COR-L47 (cell line): Measurements from ENCODE around the gene CFAP54.
A peak's percentile ranks its signal among the peaks of the same experiment; 100 is the strongest.
"Not testable (repeated sequence)": the region's sequence is repeated elsewhere in the genome, so short reads cannot be mapped to it uniquely, and the experiment has no call there.

Experiments
- DNase-seq: peaks from one replicate; lab custom pipeline; 2025; lab: John Stamatoyannopoulos, UW

The CFAP54 gene

DNA sequence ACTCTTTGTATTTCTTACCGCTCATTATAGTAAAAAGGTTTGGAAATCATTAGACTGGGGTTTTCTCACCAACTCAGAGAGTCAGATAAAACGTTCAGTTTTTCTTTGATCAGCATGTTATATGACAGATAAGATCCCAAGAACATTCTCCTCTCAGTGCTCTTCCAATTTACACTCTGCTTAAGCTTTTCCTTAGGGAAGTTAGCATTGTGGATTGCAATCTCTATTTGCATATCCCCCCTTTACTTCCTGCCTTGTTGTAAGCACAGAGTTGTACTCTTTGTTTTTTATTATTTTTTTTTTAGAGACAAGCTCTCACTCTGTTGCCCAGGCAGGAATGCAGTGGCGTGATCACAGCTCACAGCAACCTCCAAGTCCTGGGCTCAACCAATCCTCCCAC is 11.4 kb upstream of the CFAP54 start:
- no peak for DNase-seq

DNA sequence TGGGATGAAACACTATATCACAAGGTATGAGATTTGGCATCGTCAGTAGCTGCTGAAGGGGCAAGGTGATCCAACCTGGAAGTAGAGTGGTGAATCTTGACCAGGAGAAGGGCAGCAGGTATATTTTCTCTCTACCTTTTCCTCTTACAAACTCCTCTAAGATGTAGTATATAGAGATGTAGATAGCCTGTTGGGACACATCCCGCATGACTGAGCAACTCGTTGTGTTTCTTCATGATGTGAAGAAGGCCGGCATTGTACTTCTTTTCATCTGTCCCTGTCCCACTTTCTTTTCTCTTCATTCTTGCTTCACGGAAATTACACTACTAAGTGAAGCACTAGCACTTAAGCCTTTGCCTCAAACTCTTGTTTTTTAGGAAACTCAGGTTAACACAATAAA is 7.3 kb upstream of the CFAP54 start:
- no peak for DNase-seq

DNA sequence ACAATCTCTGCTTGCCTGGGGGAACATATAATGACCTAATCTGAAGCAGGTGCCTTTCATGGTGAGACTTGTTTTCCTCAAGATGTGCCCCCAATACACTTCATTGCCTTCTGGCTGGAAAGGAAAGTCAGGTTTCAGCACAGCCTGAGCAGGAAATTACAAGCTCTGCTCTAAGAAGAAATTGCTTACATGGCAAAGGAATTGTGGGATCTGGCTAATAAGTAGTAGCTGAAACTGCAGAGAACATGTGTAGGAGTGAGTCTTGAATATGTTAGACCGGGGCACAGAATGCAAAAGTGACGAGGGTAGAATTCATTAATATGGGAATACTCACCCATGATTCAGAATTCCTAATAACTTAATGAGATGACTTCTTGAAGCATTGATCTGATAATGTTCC is 6.3 kb upstream of the CFAP54 start:
- DNase-seq = no peak

DNA sequence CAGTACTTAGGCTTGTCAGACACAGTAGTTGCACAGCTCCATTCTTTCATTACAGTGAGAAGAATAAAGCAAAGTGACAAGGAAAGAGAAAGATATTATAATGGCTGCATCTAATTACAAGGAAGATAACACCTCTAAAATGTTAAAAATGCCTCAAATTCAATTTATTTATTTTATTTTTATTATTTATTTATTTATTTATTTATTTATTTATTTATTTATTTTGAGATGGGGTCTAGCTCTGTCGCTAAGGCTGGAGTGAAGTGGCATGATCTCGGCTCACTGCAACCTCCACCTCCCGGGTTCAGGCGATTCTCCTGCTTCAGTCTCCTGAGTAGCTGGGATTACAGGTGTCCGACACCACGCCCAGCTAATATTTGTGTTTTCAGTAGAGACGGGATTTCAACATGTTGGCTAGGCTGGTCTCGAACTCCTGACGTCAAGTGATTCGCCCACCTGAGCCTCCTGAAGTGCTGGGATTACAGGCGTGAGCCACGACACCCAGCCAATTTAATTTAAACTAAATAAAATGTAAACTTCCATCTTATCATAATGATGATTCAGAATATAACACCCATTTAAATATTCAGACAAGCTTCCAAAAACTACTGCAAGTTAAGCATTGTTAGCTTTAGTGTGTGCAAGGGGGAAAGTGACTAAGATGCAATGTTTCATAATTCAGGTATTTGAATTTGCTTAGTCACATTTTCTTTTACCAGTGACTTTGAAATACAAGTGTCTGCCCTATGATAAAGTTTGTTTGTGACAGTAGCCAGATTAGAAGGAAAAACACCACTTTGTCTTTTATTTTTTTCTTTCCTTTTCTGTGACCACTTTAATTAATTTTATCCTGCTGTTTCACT is 2.4 kb upstream of the CFAP54 start:
- no peak for DNase-seq

DNA sequence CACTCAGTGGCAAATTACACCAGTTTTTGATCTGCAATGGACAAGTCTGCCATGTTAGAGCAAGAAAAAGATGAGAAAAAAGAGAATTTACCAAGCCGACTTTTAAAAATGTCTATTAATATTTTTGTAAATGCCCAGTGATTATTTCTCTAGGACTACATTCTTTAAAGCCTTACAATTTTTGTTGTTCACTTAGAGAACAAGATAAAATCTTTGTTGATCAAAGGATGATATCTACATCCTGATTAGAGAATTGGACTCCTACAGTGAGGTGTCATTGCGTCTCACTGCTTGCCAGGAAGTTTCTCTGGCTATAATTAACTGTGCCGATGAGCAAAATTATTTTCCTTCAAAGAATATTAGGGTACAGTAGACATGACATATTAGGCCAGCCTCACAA is 1.7 kb upstream of the CFAP54 start:
- DNase-seq = no peak

DNA sequence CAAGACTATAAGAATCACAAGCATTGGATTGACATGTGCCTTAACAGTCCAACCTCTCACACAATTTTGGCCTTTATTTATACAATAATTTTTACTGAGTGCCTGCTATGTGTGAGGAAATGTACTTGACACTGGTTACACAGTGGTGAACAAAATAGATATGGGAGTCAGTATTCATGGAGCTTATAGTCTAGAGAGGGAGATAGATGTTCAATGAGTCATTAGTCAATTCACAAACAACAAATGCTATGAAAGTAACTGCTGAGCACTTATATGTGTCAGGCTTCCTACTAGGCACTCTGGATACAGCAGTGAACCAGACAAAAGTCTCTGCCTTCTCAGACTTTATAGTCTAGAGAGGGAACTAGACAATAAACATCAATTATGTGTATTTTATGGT is 3.7 kb downstream of the CFAP54 start:
- no peak for DNase-seq

DNA sequence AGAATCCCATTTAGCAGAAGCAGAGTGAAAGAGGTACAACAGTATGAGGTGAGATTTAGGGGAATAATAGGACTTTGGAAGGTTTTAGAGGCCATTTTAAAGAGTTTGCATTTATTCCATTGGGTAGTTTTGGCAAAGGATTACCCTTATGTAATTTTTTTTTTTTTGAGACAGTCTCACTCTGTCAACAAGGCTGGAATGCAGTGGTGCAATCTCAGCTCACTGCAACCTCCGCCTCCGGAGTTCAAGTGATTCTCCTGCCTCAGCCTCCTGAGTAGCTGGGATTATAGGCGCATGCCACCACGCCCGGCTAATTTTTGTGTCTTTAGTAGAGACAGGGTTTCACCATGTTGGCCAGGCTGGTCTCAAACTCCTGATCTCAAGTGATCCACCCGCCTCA is 4.8 kb downstream of the CFAP54 start:
- not testable (repeated sequence) for DNase-seq

DNA sequence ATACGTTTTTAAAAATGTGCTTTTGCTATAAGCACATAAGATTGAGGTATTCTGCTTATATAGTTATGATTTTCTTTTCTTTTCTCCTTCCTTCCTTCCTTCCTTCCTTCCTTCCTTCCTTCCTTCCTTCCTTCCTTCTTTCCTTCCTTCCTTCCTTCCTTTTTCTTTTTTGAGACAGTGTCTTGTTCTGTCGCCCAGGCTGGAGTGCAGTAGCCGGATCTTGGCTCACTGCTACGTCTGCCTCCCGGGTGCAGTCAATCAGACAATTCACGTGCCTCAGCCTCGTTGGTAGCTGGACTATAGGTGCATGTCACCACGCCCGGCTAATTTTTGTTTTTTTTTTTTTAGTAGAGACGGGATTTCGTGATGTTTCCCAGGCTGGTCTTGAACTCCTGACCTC is 5.8 kb downstream of the CFAP54 start:
- DNase-seq = no peak

DNA sequence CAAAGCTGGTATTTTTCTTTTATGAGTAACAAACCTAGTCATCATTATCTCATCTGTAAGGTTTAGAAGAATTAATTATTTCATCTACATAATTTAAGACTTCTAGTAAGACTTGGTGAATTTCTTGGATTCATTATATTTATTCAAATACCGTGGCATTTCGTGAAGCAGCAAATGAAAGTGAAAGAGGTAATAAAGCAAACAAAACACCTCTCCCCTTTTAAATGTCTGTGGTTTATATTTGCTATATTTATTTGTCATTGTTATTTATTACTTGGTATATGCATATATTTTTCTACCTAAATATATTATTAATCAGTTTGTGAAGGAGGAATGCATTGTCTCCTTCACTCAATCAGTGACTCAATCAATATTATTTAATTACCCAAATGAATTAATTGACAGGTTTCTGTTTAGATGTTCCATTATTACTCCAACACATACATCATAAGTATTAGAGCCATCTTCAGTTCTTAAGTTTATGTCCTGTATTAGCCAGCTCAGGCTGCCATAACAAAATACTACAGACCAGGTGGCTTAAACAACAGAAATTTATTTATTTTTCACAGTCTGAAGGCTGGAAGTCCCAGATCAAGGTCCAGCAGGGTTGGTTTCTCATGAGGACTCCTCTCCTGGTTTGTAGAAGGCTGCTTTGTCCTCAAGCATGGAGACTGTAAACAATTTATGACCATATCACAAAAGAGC is 6.6 kb downstream of the CFAP54 start:
- DNase-seq = no peak

DNA sequence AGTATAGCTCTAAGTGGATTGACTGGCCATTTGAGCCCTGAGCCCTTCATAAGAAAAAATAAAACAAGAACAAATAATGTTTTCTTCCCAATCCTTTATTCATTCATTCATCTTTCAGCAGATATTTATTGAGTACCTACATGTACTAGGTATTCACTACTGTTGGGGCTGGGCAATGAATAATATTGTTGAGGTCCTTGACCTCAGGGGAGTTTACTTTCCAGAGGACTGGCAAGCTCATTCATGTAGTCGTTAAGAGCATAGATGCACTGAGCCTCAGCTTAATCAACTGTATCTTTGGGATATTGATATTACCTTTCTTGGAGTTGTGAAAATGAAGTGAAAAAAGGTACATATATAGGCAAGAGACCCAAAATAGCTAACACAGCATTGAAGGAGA is 7.6 kb downstream of the CFAP54 start:
- no peak for DNase-seq

DNA sequence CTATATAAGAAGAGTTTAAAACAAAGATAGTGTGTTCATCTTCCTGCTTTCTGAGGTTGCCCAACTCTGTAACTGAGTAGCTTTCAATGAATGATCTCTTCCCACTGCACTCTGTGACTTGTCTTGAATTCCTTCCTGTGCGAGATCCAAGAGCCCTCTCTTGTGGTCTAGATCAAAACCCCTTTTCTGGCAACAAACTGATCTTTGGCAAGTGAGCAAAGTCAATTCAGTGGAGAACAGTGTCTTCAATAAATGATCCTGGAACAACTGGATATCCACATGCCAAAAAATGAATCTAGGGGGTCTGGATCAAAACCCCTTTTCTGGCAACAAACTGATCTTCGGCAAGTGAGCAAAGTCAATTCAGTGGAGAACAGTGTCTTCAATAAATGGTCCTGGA is 8.5 kb downstream of the CFAP54 start:
- DNase-seq = no peak

DNA sequence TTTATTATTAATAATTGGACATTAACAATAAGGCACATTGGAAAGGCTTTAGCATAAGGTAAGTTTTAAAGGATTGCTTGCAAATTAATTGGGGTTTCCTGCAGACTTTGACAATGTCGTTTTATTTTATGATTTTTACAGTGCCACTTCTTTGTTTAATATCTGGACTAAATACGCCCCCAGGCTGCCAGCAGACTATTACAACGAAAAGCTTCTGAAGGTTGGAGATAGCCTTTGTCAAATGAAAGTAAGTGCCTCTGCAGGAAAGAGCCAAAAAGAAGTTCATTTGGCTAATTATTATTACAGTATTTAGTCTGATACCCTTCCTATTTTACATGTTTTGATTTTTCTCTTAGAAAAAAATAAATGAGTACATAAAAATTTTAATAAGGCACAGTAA is 11.3 kb downstream of the CFAP54 start:
- DNase-seq = no peak

DNA sequence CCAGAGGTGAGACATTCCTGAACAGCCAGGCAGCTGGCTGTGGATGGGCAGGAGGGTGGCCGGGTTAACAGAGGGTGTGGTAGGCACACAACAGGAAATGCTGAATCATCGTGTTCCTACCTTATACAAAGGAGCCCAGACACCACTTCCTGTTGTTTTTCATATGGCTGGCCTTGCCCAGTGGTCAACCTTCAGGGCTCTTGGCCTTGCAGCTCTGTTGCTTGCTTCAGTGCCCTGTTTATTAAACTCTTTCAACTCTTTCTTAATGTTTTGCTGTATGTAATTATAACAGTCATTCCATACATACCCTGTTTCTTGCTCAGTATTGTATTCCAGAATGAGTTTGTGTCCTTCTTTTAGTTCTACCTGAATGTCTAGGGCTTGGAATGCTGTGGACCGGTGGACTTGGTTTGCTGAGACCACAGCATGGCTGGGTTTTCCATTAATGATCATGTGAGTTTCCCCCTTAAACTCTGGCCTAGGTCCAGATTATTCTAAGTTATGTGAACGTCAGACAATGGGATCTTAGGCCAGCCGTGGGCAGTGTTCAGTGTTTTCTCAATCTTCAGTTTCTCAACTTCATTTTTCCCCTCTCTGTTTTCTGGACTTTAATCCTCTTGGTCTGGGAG is 11.9 kb downstream of the CFAP54 start:
- peak; percentile 20 for DNase-seq

DNA sequence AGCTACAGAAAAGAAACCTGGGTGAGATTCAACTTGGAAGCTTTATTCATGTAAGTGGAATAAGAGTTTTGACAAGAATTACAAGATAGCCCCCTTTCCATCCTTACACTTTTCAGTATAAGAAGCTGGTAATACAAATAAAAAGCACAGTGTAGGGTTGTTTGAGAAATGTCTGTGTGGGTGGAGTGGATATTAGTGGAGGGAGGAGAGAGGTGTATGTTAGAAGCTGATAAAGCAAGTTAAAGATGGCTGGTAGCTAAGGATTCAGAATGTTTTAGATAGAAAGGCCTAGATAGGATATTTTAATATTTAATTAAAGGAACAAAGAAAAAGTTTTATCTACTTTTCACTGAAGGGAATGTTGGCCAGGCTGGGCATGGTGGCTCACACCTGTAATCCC is 12.5 kb downstream of the CFAP54 start:
- no peak for DNase-seq

DNA sequence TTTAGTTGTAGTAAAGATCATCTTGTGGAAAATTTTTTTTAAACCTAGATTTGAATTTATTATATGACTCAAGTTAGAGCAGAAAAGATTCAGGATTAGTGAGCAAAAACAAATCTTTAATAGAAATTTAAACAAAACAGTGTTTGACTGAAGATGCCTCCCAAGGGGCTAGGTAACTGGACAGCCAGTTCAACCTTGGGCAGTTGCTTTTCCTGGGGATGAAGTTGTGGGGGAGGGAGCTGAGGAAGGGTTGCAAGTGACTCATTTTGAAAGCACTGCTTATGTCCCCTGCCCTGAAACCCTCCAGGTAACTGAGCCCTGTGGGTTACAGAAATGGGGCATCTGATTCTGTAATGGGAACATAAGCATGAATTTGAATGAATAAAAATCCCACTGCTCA is 13.1 kb downstream of the CFAP54 start:
- DNase-seq = no peak

DNA sequence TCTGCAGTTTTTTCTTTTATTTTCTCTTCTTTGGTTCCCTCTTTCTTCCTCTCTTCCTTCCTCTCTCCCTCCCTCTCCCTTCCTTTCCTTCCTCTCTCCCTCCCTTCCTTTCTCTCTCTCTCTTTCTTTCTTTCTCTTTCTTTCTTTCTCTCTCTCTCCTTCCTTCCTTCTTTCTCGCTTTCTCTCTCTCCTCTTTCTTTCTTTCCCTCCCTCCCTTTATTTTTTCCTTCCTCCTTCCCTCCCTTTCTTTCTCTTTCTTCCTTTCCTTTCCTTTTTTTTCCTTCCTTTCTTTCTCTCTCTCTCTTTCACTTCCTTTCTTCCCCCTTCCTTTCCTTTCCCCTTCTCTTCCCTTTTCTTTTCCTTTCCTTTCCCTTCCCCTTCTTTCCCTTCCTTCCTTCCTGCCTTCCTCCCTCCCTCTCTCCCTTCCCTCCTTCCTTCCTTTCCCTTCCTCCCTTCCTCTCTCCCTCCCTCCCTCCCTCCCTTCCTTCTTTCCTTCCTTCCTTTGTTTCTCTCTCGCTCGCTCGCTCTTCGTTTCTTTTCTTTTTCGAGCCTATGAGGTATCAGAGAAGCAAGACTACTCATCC is 13.7 kb downstream of the CFAP54 start:
- DNase-seq = no peak

DNA sequence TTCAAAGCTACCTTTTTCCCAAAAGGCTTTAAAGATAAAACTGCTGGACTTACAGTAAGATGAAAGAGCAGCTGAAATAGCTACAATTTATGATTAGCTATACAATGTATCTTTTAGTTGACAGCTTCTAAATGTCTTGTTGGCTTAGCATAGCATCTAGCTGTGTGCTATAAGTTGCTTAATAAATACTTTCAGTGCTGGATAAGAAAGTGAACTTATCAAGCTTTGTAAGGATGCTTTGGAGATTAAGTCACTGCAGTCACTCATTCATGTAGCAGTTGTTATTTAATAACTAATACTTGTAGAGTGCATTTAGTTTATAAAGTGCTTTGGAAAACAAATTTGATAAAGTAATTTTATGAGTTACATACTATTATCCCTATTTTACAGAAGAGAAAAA is 14.6 kb downstream of the CFAP54 start:
- no peak for DNase-seq

DNA sequence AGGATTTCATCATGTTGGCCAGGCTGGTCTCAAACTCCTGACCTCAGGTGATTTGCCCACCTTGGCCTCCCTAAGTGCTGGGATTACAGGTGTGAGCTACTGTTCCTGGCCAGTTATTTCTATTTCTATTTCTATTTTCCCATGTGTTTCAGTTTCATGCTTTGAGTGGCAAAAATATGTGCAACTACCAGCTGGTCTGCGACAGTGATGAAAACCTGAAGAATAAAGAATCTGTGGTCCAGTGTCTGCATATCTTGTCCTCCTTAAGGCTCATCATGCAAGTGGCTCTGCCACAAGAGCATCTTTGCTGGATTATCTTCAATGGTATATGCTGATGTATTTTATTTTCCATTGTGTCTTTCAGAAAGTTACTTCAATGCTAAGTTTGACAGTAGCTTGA is 17.4 kb downstream of the CFAP54 start:
- no peak for DNase-seq

DNA sequence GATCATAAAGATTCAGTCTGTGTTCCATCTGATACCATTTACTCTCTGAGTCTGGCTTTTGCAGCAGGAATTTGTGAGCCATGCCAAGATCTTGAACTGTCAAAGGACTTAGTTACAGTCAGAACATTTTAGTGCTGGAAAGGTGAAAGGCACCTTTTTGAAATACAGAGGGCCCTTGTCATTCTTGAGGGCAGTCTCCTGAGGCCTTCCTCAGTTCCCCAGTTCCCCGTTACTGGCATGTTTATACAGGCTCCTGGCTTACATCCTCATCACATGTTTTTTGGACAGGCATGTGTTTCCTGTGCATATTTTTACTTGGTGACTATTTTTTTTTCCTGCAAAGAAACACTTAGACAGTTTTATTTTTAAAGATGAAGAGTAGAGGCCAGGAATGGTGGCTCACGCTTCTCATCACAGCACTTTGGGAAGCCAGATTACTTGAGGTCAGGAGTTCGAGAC is 21.0 kb downstream of the CFAP54 start:
- DNase-seq = no peak

DNA sequence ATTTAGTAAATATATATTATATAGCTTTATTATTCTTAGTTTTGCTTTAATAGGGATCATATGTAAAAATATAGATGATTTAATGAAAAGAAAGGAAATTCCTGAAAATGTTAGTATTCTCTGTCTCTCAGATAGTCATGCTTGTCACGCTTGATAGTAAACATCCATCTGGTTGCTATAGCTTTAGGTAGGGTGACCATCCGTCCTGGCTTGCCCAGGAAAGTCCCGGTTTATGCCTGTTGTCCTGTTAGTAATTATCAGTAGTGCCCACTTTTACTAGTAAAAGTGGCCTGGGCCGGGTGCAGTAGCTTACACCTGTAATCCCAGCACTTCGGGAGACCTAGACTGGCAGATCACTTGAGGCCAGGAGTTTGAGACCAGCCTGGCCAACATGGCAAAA is 23.8 kb downstream of the CFAP54 start:
- DNase-seq = no peak

DNA sequence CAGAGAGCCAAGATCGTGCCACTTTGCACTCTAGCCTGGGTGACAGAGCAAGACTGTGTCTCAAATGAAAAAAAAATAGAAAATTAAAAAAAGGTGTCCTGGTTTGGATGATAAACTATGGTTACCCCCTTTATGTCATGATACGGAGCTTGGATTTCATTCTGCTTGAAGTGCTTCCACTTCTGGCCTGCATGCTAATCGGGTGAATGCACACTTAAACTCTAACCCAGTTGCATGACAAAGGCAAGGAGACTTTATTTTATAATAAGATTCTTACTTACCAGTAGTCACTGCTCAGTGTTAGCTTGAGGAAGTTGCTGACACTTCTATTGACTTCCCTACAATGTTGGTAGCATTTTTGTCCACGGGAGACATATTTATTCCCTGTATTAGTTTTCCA is 24.3 kb downstream of the CFAP54 start:
- DNase-seq = no peak

DNA sequence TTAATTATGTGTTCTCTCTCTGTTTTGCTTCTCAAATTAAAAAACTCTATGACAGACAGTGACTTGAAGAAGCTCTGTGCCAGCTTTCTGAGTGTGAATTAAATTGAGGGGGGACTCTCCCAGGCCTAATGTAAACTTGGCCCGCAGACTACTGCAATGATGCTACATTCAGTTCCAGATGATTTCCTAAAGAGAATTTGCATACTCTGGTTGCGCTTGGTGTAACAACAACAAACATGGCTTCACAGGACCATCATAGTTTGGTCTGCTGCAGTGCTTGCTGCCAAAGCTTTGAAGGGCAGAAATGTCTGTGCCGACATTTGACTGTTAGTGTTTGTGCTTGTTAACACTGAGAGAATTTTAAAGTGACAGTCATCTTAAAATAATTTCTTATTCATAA is 25.0 kb downstream of the CFAP54 start:
- DNase-seq = no peak
